ENCODE measurements around the gene NLRP7. TPM values are rescaled to one million over a fixed set of nuclear protein-coding genes. Genes with fewer than 3 reads are reported as not detected.

NLRP7 gene
- total RNA-seq, 1 donor from 2014 or later, result not detected

DNA sequence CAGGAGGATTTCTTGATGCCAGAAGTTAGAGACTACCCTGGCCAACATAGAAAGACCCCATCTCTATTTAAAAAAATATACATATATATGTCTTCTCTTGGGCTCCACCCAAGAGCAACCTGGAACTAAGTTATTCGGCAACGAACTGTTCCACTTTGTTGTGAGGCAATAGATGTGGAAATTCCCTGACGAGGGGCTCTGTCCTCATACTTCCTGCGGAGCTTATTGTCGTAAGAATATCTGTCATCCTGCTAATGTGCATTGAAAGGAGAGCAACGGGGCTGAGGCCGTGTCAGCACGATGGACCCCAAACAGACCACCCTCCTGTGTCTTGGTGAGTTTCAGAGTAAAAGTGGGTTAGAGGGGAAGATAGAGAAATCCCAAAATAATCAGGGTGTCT lies 73.3 kb downstream of the NLRP7 start, which contains the start of gene FCAR:
FCAR (plus strand) TSS at position 246 of the 400 bp plus-strand sequence; CDS start at position 301, 55 bp downstream.
- DNase-seq (ENCODE audit: low read depth in 2 of 2), result no peak

Other genes starting within 250 kb of the NLRP7 start
- gene KIR3DL3, start 223.1 kb downstream of the NLRP7 start, total RNA-seq, result not detected in 2 replicates
- not detected in 2 replicates for gene KIR2DL3, start 209.0 kb downstream of the NLRP7 start, total RNA-seq
- not detected in 2 replicates for gene KIR2DL1, start 177.7 kb downstream of the NLRP7 start, total RNA-seq
- not detected in 2 replicates for gene KIR2DL4, start 143.9 kb downstream of the NLRP7 start, total RNA-seq
- gene KIR3DL1, start 131.1 kb downstream of the NLRP7 start, total RNA-seq, result not detected in 2 replicates
- gene KIR2DS4, start 114.9 kb downstream of the NLRP7 start, total RNA-seq, result not detected in 2 replicates
- gene KIR3DL2, start 97.1 kb downstream of the NLRP7 start, total RNA-seq, result not detected in 2 replicates
- not detected in 2 replicates for gene FCAR, start 73.3 kb downstream of the NLRP7 start, total RNA-seq
- not detected in 2 replicates for gene NCR1, start 41.4 kb downstream of the NLRP7 start, total RNA-seq
- gene NLRP2, start 18.8 kb upstream of the NLRP7 start, total RNA-seq, result 0.22 and 2.6 TPM in 2 replicates
- not detected in 2 replicates for gene GP6, start 90.7 kb upstream of the NLRP7 start, total RNA-seq
- 10.2 and 19.0 TPM in 2 replicates for gene RDH13, start 115.6 kb upstream of the NLRP7 start, total RNA-seq
- 9.9 and 12.0 TPM in 2 replicates for gene EPS8L1, start 128.3 kb upstream of the NLRP7 start, total RNA-seq
- 18.1 and 25.8 TPM in 2 replicates for gene PPP1R12C, start 170.1 kb upstream of the NLRP7 start, total RNA-seq
- gene TNNT1, start 201.7 kb upstream of the NLRP7 start, total RNA-seq, result 1.7 TPM in 1 of 2 replicates, not detected in the other
- not detected in 2 replicates for gene TNNI3, start 210.2 kb upstream of the NLRP7 start, total RNA-seq
- gene DNAAF3, start 219.1 kb upstream of the NLRP7 start, total RNA-seq, result 0.22 and 0.40 TPM in 2 replicates
- not detected in 2 replicates for gene SYT5, start 232.8 kb upstream of the NLRP7 start, total RNA-seq